ENCODE results near the gene IL15.
A peak's percentile ranks its signal among the peaks of the same experiment; 100 is the strongest.
"Not testable (repeated sequence)": the region's sequence is repeated elsewhere in the genome, so short reads cannot be mapped to it uniquely, and the experiment has no call there.

IL15 gene

GRCh38 chr4:141636082-141636770 is at the start of gene IL15:
IL15 (plus strand) TSS chr4:141636583; CDS start chr4:141719465, 82,882 bp downstream.
- peak in 15 of 51 donors; percentile 1 to 29 (median 16) for DNase-seq

GRCh38 chr4:141587897-141588296 is 48.5 kb upstream of the IL15 start:
- no peak for DNase-seq

- no peak for DNase-seq
These were observed 40.9 kb upstream of the IL15 start for GRCh38 chr4:141595531-141595930.

GRCh38 chr4:141599853-141600252 is 36.5 kb upstream of the IL15 start:
- DNase-seq: no peak

GRCh38 chr4:141604683-141605082 is 31.7 kb upstream of the IL15 start:
- DNase-seq: not testable (repeated sequence)

GRCh38 chr4:141605425-141605856 is 30.9 kb upstream of the IL15 start:
- no peak for DNase-seq

GRCh38 chr4:141609243-141609642 is 27.1 kb upstream of the IL15 start:
- no peak for DNase-seq

GRCh38 chr4:141610365-141610764 is 26.0 kb upstream of the IL15 start:
- DNase-seq: no peak

GRCh38 chr4:141614878-141615586 is 21.4 kb upstream of the IL15 start:
- no peak for DNase-seq

- not testable (repeated sequence) for DNase-seq
These were observed 20.8 kb upstream of the IL15 start for GRCh38 chr4:141615587-141615918.

GRCh38 chr4:141620715-141621114 is 15.7 kb upstream of the IL15 start:
- DNase-seq: no peak

GRCh38 chr4:141625023-141625422 is 11.4 kb upstream of the IL15 start:
- no peak for DNase-seq

GRCh38 chr4:141630854-141631253 is 5.5 kb upstream of the IL15 start:
- DNase-seq: no peak

GRCh38 chr4:141635736-141636081 is 674 bp upstream of the IL15 start:
- no peak for DNase-seq

GRCh38 chr4:141636771-141637460 is 533 bp downstream of the IL15 start:
- DNase-seq: peak in 7 of 51 donors; percentile 1 to 7 (median 6)

- no peak for DNase-seq
These were observed 1.2 kb downstream of the IL15 start for GRCh38 chr4:141637565-141637964.

GRCh38 chr4:141638230-141638629 is 1.8 kb downstream of the IL15 start:
- DNase-seq: no peak

GRCh38 chr4:141640696-141641095 is 4.3 kb downstream of the IL15 start:
- DNase-seq: no peak

GRCh38 chr4:141642063-141642462 is 5.7 kb downstream of the IL15 start:
- no peak for DNase-seq

GRCh38 chr4:141642711-141643110 is 6.3 kb downstream of the IL15 start:
- no peak for DNase-seq

- DNase-seq: no peak
These were observed 7.2 kb downstream of the IL15 start for GRCh38 chr4:141643557-141643956.

GRCh38 chr4:141645611-141646340 is 9.4 kb downstream of the IL15 start:
- DNase-seq: no peak
